Putamen (tissue), 1 donor: ENCODE measurements around the gene KRT20.
"Not testable (repeated sequence)": the region's sequence is repeated elsewhere in the genome, so short reads cannot be mapped to it uniquely, and the experiment has no call there.

Experiments
- DNase-seq: peaks from one replicate; pipeline ENCODE4 v3.0.0-alpha.2; 2016; ENCODE audit warnings: low spot score

Gene KRT20

DNA sequence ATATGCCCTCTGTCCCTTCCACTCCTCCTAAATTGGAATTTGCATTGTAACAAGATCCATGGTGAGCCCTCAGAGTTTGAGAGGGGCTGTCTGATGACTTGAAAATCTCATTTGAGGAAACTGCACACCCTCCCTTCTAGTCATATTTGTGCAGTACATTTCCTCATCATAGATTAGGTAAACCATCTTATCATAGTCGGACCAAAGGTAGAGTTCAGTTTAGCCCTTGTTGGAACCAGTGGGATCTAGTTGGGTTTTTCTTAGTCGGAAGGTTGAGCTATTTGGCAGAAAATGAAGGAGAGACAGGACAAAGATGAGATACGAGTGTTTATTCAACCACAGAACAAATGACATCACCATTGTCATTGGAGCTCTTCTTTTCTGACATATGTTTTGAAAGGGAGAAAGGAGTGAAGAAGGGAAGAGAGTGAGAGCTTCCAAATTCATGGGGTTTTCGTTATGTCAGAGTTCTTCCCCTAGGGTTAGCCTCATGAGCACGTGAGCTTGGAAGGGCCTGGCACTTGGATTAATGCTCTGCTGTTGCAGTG is 15.8 kb upstream of the KRT20 start:
- no peak for DNase-seq

DNA sequence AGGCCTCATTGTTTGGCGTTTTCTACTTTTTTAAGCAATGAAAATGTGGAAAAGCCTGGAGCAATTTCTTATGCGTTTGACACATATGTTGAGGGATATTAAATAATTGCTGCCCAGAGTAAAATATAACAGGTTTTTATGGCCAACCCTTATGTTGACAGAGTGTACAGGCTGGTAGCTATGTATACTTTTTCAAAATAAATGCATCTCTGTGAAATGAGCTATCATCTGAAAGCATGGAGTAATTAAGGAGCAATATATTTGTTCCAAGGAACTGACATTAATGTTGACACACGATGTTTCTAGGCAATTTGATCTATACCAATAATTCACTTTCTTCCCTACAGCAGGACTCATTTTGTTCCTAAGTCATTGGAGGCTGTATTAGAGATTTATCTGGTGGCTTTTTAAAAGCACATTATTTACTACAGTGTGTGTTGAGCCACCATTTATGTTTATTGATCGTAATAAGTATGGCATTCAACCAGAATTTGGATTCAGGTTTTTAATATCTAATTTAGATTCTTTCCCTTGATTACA is 11.9 kb upstream of the KRT20 start:
- no peak for DNase-seq

DNA sequence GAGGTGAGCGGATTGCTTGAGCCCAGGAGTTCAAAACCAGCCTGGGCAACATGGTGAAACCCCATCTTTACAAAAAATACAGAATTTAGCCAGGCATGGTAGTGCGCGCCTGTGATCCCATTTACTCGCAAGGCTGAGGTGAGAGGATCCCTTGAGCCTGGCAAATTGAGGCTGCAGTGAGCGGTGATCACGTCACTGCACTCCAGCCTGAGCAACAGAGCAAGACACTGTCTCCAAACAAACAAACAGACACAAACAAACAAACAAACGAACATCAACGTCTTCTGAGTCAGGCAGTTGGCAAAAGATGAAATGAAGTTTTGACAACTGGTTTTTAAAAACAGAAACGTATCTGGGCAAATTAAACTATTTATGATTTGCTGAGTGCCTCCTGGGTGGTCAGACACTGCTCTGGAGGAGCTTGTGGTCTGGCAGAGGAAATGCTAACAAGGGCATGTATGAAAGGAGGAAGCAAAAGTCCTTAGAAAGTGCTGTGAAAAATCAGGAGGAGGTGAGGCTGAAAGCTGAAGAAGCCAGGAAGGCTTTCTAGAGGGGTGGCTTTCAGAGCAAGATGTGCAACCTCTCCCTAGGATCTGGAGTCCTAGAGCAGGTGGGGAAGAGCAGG is 10.2 kb upstream of the KRT20 start:
- DNase-seq: no peak

DNA sequence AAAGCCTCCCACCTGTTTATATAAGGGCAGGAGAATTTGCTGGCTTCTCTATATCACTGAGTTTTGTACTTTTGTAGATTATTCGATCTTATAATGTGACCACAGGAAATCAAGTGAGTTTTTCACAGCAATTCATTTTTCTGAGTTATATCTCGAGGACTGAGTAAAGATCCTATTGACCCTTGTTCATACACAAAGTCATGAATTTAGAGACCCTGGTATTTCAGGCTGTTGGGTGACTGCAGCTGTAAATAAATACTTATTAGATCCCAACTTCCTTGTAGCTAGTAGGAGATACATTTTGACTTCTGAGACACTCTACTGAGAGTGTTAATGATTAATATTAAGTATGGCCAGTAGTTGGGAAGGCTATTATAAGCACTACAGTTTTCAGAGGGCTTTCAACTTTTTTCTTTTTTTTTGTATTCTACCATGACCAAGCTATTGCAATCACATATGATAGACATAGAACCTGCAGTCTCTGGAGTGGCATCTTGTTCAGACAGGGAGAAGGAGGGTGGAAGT is 3.2 kb upstream of the KRT20 start:
- no peak for DNase-seq

DNA sequence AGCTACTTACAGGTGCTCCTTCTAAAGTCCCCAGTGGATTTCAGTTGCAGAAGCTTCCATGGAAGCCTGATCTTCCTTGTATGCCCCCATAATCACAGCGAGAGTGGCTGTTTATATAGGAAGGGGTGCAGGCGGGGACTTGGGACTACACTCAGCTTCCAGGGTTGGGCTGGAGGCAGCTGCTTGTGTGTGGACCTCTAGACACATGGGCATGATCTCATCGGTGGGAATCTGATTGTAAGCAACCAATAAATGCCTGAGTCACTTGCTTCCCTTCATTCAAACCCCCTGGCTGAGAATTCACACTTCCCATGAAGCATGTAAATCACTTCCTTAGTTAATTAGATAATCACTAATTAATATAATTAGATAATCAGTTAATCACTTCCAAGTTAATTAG is 1.0 kb upstream of the KRT20 start:
- no peak for DNase-seq

DNA sequence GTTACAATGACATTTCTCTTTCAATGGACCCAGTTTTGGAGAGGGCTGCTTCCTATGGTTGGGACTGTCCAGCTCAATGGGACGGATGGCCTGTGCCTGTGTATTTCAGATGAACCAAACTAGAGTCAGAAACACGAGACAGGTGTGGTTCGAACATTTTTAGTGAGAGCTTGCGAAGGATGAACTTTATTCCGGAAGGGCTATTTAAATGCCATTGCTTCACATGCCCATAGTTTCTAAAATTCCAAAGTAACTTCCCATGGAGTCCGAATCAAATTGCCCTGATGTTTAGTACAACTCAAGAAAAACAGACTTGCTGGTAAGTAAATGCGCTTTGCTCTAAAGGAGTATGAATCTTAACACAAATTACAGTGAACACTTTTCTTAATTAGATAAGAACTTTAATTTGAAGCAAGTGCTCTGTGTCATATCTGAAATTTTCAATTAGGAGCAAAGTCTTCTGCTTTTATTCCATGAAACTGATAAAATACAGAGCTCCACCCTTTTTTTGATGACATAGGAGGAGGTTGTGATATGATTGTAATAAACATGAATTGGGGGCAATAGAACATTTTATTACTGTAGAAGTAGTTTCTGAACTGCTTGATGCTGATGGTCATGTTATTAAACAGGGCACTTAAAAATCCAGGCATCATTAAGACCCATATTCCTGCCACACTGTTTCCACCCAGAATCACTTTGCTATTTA is 1.3 kb downstream of the KRT20 start:
- no peak for DNase-seq

DNA sequence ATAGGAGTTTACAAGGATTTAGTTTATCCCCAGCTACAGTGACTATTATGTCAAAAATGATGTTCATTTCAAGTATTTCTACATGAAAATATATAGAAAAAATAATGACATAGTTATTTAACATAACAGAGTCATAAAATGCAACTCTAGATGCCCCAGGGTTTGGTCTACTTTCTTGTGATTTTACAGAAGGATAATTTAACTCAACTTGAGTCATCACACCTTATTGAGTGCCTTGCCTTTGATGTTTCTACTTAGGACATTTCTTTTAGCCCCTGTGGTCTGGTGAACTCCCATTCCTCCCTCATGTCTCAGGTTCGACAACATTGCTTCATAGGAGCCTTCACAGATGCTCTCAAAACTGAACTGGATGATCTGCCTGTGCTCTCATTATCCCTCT is 2.0 kb downstream of the KRT20 start:
- DNase-seq: no peak

DNA sequence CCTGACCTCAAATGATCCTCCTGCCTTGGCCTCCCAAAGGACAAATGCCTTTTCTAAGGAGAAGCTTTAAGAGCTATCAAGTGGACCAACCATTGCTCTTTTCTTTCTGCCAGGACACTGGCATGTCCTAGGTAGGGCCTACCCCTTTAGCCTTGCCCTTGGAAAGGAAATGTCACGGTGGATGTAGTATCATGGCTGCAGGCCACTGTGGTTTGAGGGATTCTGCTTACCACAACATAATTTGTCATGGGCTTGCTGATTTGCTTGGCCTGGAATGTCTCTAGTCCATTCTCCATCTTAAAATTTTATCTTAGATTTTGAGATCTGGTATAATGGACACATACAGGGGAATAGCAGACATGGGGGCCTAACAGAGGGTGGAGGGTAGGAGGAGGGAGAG is 6.0 kb downstream of the KRT20 start:
- DNase-seq: no peak

DNA sequence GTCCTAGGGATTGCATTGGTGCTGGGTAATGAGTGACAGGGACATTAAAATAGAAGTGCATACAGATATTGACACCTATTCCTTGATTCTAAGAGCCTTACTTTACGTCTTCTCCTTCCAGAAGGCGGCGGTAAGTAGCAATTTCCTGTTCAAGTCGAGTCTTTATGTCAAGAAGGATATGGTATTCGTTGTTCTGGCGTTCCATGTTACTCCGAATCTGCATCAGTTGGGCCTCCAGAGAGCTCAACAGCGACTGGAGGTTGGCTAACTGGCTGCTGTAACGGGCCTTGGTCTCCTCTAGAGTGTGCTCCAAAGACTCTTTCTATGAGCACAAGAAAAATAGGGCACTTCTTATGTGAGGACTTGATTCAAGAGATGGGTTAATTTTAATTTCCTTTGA is 7.0 kb downstream of the KRT20 start:
- no peak for DNase-seq

DNA sequence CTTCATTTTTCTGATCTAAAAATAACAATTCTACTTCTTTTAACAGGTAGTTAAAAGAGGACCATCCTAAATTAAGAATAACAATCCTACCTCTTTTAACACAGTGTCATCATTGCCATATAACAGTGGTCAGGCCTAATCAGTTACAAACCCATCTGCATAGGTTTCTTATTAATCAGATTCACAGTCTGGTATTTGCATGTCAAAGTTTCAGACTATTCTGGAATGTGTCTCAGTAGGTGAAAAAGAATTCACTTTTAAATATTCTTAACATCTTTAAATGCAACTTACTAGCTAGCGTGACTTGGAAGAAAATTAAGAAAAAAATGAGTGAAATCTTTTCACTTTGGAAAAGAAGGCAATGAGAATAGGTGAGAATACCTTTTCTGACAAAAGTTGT is 11.2 kb downstream of the KRT20 start:
- no peak for DNase-seq

DNA sequence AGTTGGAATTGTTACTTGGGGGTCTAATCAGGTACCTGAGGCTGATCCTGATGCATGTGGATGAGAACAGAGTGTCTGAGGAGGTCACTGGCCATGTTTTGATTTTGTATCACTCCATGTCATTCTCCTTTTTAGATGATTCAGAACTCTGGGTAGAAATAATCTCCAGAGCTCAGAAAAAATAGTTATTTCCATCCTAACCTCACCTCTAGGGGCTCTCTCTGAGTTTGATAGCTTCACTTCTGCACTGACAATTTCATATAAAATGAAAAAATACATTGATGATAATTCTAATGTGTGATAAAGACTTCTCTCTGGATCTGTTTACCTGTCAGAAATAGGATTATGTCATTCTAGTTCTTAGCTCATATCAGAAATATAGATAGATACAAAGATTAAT is 11.8 kb downstream of the KRT20 start:
- no peak for DNase-seq

DNA sequence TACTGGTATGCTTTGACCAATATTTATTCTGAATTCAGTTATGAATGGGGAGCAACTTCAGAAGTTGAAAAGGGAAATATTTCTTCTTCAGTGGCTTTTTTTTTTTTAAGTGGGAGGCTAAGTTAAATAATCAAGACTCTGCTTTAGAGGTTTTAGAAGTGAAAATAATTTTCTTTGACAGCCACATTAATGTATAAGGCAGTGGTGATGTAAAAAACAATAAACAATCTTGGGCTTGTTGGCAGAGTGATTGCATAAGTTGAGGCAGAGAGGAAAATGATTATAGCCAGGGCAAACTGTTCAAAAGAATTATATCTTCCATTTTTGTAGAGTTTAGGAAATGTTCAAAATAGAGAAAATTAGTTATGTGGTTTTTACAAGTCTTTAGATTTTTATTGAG is 12.6 kb downstream of the KRT20 start:
- DNase-seq: no peak

DNA sequence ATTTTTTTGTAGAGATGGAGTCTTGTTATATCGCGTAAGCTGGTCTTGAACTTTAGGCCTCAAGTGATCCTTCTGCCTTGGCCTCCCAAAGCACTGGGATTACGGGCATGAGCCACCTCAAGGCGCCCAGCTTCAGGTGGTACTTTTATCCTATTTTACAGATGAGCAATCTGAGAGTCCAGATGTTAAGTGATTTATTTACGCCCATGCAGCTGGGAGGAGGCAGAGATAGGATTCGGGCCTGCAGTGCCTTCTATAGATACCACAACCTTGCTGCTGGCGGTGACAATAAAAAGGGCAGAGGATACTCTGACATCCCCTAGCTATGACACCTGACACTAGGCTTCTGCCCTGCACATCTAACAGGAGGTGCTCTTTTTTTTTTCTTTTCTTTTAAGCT is 13.7 kb downstream of the KRT20 start:
- no peak for DNase-seq

DNA sequence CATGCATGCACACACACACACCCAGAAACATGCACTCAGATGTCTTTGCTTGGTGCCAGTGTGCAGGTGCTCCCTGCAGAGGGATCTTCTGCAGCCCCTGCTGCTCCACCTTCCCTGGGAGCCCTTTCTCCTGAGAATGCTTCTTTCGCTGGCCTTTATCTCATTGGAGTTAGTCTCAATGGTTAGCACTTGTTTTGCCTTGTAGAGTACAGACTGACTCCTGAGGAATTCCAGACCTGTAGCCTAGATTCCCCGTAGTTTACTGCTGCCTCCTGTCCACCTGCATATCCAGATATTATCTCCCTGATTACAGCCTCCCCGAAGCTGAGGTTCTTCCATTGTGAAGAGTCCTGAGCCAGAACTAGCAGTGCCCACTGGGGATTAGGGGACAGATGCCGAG is 14.9 kb downstream of the KRT20 start:
- no peak for DNase-seq

DNA sequence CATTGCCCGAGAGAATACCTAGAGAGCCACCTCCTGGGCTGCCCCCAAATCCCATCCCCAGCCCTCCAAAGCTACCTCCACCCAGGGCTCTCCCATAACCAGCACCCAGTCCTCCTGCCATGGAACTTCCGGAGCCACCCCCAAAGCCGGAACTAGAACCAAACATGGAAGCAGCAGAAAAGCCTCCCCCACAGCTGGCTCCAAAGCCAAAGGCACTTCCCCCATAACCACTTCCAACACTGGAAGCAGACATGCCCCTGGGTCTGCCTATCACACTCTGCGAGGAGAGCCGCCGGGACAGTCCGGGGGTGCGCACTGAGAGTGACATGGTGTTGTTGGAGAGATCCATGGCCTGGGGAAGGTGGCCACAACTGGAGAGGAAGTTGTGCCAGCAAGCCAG is 18.2 kb downstream of the KRT20 start, which contains the start of gene KRT12:
Gene KRT12 (minus strand): TSS at position 386 of the 400 bp plus-strand sequence. CDS start 37 bp downstream, at position 349.
- no peak for DNase-seq

DNA sequence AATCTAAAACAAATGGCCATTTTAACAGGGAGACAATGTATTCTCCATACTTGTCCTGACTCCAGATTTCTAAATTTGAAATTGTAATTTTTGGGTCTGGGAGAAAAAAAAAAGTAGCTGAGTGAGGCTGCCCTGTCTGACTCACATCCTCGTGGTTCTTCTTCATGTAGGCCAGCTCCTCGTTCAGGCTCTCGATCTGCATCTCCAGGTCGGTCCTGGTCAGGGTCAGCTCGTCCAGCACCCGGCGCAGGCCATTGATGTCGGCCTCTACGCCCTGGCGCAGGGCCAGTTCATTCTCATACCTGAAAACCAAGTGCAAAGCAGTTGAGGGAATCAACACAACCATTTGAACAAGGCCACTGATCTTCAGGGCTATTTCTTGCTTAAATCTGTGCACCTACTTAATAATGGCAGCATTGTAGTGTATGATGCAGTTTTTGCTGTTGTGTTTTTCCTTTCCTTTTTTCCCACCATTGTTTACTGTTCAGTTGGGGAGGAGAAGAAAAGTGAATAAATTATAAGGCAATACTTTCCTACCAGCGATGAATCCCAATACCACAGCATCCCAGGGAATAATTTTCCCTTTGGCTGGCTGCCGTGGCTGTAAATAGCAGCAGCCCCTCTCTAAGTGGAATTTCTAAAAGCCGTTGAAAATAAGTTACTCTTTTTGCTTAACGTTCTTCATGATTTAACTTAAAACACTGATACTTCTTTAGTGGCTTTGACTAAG is 20.2 kb downstream of the KRT20 start:
- no peak for DNase-seq

DNA sequence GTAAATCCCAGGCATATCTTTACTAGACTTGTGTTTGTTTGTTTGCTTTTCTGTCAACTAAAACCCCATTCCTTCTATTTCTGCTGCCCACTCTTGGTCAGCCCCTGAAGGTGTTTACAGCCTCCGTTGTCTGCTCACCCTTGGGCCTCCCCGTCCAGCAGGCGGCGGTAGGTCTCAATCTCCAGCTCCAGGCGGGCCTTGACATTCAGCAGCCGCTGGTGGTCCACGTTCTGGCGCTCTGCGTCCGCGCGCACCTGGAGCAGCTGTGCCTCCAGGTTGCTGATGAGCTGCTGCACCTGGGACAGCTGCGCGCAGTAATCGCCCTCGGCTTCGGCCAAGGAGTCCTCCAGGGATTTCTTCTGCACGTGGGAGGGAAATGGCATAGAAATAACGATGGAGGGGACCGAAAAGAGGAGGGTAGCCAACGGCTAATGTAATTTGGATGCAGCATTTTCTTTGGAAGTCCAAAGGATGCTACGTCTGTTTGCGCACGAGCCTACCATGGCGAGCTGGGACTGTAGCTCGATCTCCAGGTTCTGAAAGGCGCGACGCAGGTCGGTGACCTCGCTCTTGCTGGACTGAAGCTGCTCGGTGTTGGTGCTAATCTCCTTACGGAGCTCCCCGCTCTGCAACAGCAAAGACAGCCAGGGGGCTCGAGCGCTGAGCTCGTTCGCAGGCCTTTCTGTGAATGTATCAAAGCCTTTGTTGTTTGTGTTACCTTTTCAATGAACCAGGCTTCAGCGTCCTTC is 21.9 kb downstream of the KRT20 start:
- DNase-seq: no peak

DNA sequence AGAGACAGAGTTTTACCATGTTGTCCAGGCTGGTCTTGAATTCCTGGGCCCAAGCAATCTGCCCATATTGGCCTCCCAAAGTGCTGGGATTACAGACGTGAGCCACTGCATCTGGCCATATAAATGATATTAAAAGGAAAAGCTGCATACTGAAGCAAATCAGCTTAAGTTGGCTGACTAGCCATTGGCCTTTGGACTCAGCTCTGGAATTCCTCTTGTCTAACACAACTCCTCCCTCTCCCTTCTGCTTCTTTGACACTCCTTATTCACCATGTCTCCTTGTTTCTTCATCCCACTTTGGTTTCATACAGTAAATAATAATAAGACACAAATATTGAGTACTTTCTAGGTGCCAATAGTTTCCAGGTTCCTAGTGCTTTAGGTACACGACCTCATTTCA is 25.5 kb downstream of the KRT20 start:
- DNase-seq: no peak

DNA sequence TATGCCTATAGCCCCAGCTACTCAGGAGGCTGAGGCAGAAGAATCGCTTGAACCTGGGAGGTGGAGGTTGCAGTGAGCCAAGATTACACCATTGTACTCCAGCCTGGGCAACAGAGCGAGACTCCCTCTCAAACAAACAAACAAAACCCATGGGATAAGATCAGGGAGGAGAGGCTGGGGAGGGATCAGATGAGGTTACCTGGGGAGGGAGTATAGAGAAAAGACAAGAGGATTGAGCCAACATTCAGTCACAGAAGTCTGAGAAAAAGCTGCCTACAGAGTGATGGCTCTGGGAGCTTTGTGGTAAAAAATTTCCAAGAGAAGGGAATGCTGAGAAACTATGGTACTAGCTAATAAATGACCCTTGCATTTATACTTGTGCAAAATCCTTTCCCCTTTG is 26.4 kb downstream of the KRT20 start:
- DNase-seq: not testable (repeated sequence)

DNA sequence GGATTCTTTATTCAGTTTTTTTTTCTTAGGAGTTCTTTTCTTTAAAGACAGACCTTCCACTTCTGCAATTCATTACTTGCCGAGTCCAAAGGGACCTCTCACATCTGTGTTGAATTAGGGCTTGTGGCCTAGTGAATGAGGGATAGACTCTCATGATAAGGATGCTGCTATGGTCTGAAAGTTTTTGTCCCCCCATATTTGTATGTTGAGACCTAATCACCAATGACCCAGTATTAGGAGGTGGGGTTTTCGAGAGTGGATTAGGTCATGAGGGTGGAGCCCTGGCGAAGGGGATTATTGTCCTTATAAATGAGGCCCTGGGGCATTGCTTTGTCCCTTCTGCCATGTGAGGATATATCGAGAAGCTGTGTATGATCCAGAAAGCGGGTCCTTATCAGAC is 27.5 kb downstream of the KRT20 start:
- DNase-seq: no peak

DNA sequence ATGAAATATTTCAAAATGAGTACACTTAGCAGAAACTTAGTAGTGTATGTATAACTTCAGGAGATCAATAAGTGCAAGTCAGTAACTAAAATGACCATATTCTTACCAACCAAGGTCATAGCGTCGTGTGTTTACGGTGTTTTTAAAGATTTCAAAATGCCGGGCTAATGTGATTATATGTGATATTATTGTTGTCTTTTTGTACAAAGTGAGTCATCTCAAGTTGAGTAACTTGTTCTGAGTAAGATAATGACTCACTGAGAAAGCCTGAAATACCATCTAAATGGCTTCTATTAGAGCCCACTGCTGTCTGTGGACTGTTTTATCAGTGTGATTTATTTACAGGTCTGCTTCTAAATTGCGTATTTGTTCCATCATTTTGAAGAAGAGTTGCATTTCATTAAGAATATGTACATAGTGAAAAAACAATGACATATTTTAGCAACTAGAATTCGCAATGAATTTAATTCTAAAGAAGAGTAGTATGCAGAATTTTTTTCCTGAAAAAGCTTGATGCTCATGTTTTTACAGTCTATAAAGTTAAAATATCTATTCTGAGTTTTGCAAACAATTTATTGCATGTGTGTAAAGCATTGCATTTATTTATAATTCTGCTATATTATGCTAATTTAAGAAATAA is 30.7 kb downstream of the KRT20 start:
- no peak for DNase-seq
